ENCODE measurements around the gene CHRND. TPM values are rescaled to one million over a fixed set of nuclear protein-coding genes. Genes with fewer than 3 reads are reported as not detected.

CHRND gene
- total RNA-seq, 1 experiment from 2014 or later, result not detected

GRCh38 chr2:232488721-232489300 is 37.1 kb upstream of the CHRND start (continued):
- no peak for TF ChIP-seq ESRRA (CRISPR knock-in tag; IDR thresholded peaks at IDR 0.05; ENCODE audit: borderline replicate concordance)
- no peak for TF ChIP-seq IRF1 (CRISPR knock-in tag; IDR thresholded peaks at IDR 0.05)
- TF ChIP-seq MYBL2 (CRISPR knock-in tag; IDR thresholded peaks at IDR 0.05), result no peak
- TF ChIP-seq JAZF1 (CRISPR knock-in tag; IDR thresholded peaks at IDR 0.05), result no peak
- TF ChIP-seq NFYB (CRISPR knock-in tag; conservative IDR thresholded peaks at IDR 0.05; ENCODE audit: low read depth), result no peak
- TF ChIP-seq ZNF512 (CRISPR knock-in tag; IDR thresholded peaks at IDR 0.05; ENCODE audit: borderline replicate concordance), result no peak
- TF ChIP-seq TCF7 (CRISPR knock-in tag; IDR thresholded peaks at IDR 0.05; ENCODE audit: low read depth), result no peak
- TF ChIP-seq KAT7 (CRISPR knock-in tag; IDR thresholded peaks at IDR 0.05; ENCODE audit: borderline replicate concordance), result no peak
- no peak for TF ChIP-seq CBFB (CRISPR knock-in tag; IDR thresholded peaks at IDR 0.05; ENCODE audit: low read depth)
- no peak for TF ChIP-seq ATF2 (CRISPR knock-in tag; IDR thresholded peaks at IDR 0.05; ENCODE audit: borderline replicate concordance, low read depth)
- TF ChIP-seq GRHL2 (CRISPR knock-in tag; IDR thresholded peaks at IDR 0.05; ENCODE audit: insufficient replicate concordance, severe bottlenecking), result no peak

DNA sequence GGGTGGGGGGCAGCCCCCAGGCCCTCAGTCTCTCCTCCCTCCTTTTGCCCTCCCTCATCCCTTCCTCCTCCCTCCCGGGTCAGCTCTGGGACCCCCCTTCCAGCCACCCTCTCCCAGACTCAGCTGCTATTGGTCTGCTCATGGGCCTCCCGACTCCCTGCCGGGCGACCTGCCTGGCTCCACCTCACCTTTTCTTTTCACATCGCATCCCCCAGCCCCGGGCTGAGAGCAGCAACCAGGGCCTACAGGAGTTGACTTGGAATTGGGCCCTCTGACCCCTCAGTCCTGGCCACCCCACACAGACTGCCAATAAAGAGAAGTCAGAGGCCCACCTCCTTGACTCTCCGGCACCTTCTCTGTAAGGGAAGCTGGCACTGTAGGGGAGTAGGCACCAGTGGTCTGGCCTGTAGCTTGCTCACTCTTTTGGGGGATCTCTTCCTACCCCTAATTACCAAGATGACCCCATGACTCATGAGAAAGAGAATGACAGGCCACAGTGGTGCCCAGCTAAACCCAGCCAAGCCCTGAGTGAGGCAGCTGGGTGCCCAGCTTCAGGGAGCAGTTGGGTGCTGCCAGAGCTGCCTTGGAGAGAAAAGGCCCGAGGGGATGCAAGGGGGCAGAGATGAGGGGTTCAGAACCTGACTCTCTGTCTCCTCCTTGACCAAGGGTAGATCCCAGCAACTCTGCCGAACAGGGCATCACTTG is 36.3 kb upstream of the CHRND start:
- Mint-ChIP-seq H3K4me1 (peaks cover 30% of the 10 kb centered on the region), H3K4me3 (no peak overlapping the region), H3K9me3 (no peaks in the 10 kb centered on the region), H3K27ac (no peak overlapping the region), H3K36me3 (no peaks in the 10 kb centered on the region), H3K27me3 (ENCODE audit: low read depth) (peaks cover 51% of the 10 kb centered on the region)
- ChIA-PET CTCF (interaction anchor here (0.9 to 2.6 kb wide), 4 partner anchors 32 to 68 kb away, joined by 3 to 14 read pairs (median 4); no protein-coding TSS in a partner anchor), POLR2A (no interaction called here)
- no peak for DNase-seq (ENCODE audit: low spot score)
- no peak for ATAC-seq
- TF ChIP-seq, protein P1, sequence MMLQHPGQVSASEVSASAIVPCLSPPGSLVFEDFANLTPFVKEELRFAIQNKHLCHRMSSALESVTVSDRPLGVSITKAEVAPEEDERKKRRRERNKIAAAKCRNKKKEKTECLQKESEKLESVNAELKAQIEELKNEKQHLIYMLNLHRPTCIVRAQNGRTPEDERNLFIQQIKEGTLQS (CRISPR knock-in tag; conservative IDR thresholded peaks at IDR 0.05), result no peak
- TF ChIP-seq RELA (CRISPR knock-in tag; IDR thresholded peaks at IDR 0.05; ENCODE audit: borderline replicate concordance) (no peak), CREB1 (CRISPR knock-in tag; IDR thresholded peaks at IDR 0.05) (no peak), ETV6 (CRISPR knock-in tag; IDR thresholded peaks at IDR 0.05) (no peak), IRF2 (CRISPR knock-in tag; IDR thresholded peaks at IDR 0.05; ENCODE audit: borderline replicate concordance, low read depth) (no peak), ESRRA (CRISPR knock-in tag; IDR thresholded peaks at IDR 0.05; ENCODE audit: borderline replicate concordance) (no peak), ZNF396 (CRISPR knock-in tag; IDR thresholded peaks at IDR 0.05; ENCODE audit: borderline replicate concordance) (no peak), ZNF425 (CRISPR knock-in tag; conservative IDR thresholded peaks at IDR 0.05) (no peak), ZNF121 (CRISPR knock-in tag; IDR thresholded peaks at IDR 0.05) (no peak), IRF1 (CRISPR knock-in tag; IDR thresholded peaks at IDR 0.05) (no peak), TEAD1 (CRISPR knock-in tag; IDR thresholded peaks at IDR 0.05) (no peak), MXD4 (CRISPR knock-in tag; IDR thresholded peaks at IDR 0.05; ENCODE audit: borderline replicate concordance) (no peak)
- TF ChIP-seq, protein P2, sequence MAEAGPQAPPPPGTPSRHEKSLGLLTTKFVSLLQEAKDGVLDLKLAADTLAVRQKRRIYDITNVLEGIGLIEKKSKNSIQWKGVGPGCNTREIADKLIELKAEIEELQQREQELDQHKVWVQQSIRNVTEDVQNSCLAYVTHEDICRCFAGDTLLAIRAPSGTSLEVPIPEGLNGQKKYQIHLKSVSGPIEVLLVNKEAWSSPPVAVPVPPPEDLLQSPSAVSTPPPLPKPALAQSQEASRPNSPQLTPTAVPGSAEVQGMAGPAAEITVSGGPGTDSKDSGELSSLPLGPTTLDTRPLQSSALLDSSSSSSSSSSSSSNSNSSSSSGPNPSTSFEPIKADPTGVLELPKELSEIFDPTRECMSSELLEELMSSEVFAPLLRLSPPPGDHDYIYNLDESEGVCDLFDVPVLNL (CRISPR knock-in tag; IDR thresholded peaks at IDR 0.05; ENCODE audit: borderline replicate concordance, low read depth), result no peak
- TF ChIP-seq, protein P3, sequence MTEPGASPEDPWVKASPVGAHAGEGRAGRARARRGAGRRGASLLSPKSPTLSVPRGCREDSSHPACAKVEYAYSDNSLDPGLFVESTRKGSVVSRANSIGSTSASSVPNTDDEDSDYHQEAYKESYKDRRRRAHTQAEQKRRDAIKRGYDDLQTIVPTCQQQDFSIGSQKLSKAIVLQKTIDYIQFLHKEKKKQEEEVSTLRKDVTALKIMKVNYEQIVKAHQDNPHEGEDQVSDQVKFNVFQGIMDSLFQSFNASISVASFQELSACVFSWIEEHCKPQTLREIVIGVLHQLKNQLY (CRISPR knock-in tag; IDR thresholded peaks at IDR 0.05), result no peak
- TF ChIP-seq, protein P4, sequence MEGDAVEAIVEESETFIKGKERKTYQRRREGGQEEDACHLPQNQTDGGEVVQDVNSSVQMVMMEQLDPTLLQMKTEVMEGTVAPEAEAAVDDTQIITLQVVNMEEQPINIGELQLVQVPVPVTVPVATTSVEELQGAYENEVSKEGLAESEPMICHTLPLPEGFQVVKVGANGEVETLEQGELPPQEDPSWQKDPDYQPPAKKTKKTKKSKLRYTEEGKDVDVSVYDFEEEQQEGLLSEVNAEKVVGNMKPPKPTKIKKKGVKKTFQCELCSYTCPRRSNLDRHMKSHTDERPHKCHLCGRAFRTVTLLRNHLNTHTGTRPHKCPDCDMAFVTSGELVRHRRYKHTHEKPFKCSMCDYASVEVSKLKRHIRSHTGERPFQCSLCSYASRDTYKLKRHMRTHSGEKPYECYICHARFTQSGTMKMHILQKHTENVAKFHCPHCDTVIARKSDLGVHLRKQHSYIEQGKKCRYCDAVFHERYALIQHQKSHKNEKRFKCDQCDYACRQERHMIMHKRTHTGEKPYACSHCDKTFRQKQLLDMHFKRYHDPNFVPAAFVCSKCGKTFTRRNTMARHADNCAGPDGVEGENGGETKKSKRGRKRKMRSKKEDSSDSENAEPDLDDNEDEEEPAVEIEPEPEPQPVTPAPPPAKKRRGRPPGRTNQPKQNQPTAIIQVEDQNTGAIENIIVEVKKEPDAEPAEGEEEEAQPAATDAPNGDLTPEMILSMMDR (IDR thresholded peaks at IDR 0.05), result no peak
